Measurements from ENCODE around the gene TULP4. TPM values are rescaled to one million over a fixed set of nuclear protein-coding genes. Genes with fewer than 3 reads are reported as not detected.
"Not testable (repeated sequence)": the region's sequence is repeated elsewhere in the genome, so short reads cannot be mapped to it uniquely, and the experiment has no call there.

TULP4 gene
- total RNA-seq, 1 experiment from 2014 or later, result 31.1 TPM

- DNase-seq (ENCODE audit: low spot score), result no peak
Observed at GRCh38 chr6:158500016-158500735, 187.9 kb downstream of the TULP4 start.

DNA sequence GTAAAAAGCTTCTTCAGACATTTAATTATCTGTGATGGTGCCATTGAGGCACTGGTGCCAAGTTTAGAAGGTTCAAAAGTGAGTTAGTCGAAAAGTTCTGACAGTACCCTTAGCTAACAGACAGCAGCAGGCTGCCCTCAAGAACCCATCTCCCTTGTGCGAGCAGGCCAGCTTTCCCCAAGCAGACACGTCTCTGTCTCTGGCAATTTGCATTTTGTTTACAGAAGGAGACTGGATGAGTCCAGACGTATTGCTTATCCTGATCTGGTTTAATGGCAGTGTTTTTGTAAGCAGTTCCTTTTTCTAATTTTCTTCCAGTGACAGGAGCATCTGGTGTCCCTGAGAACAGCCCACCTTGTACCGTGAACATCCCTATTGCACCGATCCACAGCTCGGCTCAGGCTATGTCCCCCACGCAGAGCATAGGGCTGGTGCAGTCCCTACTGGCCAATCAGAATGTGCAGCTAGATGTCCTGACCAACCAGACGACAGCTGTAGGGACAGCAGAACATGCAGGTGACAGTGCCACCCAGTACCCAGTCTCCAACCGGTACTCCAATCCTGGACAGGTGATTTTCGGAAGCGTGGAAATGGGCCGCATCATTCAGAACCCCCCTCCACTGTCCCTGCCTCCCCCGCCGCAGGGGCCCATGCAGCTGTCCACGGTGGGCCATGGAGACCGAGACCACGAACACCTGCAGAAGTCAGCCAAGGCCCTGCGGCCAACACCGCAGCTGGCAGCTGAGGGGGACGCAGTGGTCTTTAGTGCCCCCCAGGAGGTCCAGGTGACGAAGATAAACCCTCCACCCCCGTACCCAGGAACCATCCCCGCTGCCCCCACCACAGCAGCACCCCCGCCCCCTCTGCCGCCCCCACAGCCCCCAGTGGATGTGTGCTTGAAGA, 189.3 kb downstream of the TULP4 start:
- DNase-seq (ENCODE audit: low spot score), result no peak

DNA sequence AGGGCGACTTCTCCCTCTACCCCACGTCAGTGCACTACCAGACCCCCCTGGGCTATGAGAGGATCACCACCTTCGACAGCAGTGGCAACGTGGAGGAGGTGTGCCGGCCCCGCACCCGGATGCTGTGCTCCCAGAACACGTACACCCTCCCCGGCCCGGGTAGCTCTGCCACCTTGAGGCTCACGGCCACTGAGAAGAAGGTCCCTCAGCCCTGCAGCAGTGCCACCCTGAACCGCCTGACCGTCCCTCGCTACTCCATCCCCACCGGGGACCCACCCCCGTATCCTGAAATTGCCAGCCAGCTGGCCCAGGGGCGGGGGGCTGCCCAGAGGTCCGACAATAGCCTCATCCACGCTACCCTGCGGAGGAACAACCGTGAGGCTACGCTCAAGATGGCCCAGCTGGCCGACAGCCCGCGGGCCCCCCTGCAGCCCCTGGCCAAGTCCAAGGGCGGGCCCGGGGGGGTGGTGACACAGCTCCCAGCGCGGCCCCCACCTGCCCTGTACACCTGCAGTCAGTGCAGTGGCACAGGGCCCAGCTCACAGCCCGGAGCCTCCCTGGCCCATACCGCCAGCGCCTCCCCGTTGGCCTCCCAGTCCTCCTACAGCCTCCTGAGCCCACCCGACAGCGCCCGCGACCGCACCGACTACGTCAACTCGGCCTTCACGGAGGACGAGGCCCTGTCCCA, 190.1 kb downstream of the TULP4 start:
- DNase-seq (ENCODE audit: low spot score), result no peak

DNA sequence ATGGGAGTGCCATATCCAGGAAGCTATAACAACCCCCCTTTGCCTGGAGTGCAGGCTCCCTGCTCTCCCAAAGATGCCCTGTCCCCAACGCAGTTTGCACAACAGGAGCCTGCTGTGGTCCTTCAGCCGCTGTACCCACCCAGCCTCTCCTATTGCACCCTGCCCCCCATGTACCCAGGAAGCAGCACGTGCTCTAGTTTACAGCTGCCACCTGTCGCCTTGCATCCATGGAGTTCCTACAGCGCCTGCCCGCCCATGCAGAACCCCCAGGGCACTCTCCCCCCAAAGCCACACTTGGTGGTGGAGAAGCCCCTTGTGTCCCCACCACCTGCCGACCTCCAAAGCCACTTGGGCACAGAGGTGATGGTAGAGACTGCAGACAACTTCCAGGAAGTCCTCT, 191.0 kb downstream of the TULP4 start:
- no peak for DNase-seq (ENCODE audit: low spot score)

DNA sequence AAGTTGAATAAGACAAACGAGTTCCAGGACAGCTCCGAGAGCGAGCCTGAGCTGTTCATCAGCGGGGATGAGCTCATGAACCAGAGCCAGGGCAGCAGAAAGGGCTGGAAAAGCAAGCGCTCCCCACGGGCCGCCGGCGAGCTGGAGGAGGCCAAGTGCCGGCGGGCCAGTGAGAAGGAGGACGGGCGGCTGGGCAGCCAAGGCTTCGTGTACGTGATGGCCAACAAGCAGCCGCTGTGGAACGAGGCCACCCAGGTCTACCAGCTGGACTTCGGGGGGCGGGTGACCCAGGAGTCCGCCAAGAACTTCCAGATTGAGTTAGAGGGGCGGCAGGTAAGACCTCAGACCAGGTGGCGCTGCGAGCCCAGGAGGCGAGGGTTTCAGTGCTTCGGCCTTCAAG, 191.6 kb downstream of the TULP4 start:
- no peak for DNase-seq (ENCODE audit: low spot score)

GRCh38 chr6:158505194-158505593, 192.9 kb downstream of the TULP4 start:
- no peak for DNase-seq (ENCODE audit: low spot score)

DNA sequence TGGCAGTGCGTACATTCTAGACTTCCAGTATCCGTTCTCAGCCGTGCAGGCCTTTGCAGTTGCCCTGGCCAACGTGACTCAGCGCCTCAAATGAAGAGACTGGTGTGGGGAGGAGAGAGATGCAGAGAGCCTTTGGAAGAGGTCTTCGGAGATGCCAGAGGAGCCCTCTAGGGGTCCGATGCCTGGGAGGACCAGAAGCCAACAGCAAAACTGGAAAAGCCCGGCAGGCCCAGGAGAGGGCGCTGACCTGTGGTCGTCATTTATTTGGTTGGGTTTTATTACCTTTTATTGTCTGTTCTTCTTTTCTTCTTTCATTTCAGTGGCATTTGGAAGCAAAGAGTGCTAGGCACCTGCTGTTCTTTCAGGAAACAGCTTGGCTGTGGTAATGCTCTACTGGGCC, 194.3 kb downstream of the TULP4 start:
- DNase-seq (ENCODE audit: low spot score), result no peak

GRCh38 chr6:158507174-158507573, 194.9 kb downstream of the TULP4 start:
- no peak for DNase-seq (ENCODE audit: low spot score)

- no peak for DNase-seq (ENCODE audit: low spot score)
Observed at GRCh38 chr6:158508450-158508849, 196.2 kb downstream of the TULP4 start.

GRCh38 chr6:158509465-158509864, 197.2 kb downstream of the TULP4 start:
- no peak for DNase-seq (ENCODE audit: low spot score)

GRCh38 chr6:158512809-158513208, 200.5 kb downstream of the TULP4 start:
- DNase-seq (ENCODE audit: low spot score), result no peak

DNA sequence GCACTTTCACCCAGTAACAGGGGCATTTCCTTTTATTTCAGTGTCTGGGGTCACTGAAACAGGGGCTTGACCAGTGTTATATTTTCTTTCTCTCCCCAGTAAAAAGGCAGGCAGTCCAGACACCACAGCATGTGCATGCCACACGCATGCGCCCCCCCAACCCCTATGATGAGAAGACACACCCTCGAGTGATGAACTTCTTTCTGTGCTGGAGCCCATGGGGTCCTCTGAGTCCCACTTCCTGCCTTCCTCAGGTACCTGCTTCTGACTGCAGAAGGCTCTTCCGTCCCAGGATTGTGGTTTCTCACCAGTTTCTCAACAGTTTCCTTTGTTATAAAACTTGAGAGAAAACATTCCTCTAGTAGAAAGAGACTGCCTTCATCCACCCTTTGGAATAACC, 201.9 kb downstream of the TULP4 start:
- DNase-seq (ENCODE audit: low spot score), result no peak

DNA sequence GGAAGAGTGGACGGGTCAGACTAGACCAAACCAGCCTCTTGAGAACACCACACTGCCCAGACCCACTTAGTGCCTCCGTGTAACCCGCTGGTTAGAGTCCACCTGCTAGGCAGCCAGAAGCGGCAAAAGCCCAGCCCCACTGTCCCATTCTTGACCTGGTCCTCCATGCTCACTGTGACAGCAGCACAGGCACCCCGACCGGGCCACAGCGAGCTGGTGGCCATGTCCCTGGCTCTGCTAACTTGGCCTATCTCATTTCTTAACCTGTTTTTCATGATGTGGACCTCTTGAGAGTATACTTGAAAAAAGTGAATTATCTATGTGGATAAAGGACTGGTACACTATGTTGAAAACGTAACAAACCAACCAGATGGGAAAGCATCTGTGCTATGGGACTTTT, 202.7 kb downstream of the TULP4 start:
- DNase-seq (ENCODE audit: low spot score), result no peak

GRCh38 chr6:158516098-158516497, 203.8 kb downstream of the TULP4 start:
- DNase-seq (ENCODE audit: low spot score), result no peak

DNA sequence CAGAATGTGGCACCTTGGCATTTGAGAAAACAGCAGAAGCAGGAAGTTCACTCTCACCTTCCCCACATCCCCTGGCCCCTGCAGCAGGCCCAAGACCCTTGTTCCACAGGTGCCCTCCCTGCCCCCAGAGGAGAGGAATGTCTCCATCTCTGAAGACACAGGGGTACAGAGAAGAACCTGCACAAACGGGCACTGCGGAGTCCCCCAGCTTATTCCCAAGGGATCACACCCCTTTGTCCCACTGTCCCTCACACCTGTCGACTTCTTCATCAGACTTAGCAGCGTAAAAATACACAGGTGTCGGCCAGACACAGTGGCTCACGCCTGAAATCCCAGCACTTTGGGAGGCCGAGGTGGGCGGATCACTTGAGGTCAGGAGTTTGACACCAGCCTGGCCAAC, 204.8 kb downstream of the TULP4 start:
- no peak for DNase-seq (ENCODE audit: low spot score)

- no peak for DNase-seq (ENCODE audit: low spot score)
Observed at GRCh38 chr6:158517581-158517980, 205.3 kb downstream of the TULP4 start.

- peak; percentile 73 for DNase-seq (ENCODE audit: low spot score)
Observed at GRCh38 chr6:158518191-158519127, 206.2 kb downstream of the TULP4 start.

DNA sequence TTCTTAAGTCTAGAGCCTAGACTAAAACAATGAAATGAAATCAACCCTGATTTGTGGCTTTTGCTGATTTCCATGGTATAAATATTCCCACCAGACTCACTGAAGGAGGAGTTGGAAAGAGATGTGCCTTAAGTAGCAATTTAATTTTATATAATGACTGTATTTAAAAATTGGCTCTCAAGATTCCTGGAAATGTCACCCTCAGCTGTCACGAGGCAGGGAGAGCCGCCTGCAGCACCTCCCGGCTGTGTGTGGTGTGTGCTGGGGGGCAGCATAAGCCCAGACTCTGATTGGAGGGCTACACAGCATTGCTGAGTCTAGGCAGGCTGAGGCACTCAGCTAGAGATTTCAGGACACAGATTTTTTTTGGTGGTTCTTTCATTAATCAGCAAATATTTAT, 207.0 kb downstream of the TULP4 start:
- no peak for DNase-seq (ENCODE audit: low spot score)

- DNase-seq (ENCODE audit: low spot score), result no peak
Observed at GRCh38 chr6:158519761-158520160, 207.5 kb downstream of the TULP4 start.

GRCh38 chr6:158520975-158521374, 208.7 kb downstream of the TULP4 start:
- DNase-seq (ENCODE audit: low spot score), result not testable (repeated sequence)

DNA sequence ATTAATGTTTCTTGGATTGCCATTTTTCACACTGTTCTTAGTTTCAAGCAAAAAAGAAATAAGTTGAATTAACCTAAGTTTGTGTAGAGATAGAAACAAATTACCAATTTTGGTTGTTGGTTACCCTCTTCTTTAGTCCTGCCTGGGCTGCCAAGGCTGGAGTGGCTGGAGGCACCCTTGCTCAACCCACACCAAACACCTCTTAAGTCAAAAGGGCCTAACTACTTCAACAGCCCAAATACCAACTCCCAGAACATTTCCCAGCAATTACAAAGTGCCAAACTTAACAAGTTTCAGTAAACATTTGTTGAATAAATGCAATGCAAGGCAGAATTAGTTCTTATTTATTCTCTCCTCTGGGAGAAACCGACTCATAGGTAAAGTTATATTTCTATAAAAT, 209.5 kb downstream of the TULP4 start:
- no peak for DNase-seq (ENCODE audit: low spot score)

All from HT-29 (cell line).